IMR-90 (cell line): ENCODE data around the gene USP12. TPM values are rescaled to one million over a fixed set of nuclear protein-coding genes. Genes with fewer than 3 reads are reported as not detected.

ENCODE experiments used
- ATAC-seq: fragments of 200-7000 bp; cut with Tn5 transposase; 2 replicates; pipeline ENCODE4 v1.9.1; 2020; ENCODE audit warnings: low read depth, mild to moderate bottlenecking, moderate library complexity
- BruUV-seq: library from RNA; stranded (reverse); fragments of 400-500 nt; replicated peaks from 2 replicates; lab custom pipeline; 2021; lab: Mats Ljungman, UMichigan
- CTCF ChIA-PET: fragments of 300-600 bp; formaldehyde crosslinking; extraction: SDS; loops from one replicate; lab custom pipeline; 2021; ENCODE audit warnings: antibody characterized with exemption; lab: Yijun Ruan, JAX
- POLR2A ChIA-PET: fragments of 300-600 bp; sonication (Branson Sonifier 250); formaldehyde crosslinking; loops from one replicate; lab custom pipeline; 2022; ENCODE audit warnings: antibody characterized with exemption; ENCODE audit not compliant: unreplicated experiment; lab: Charles Lee
- DNase-seq: peaks from one replicate; pipeline ENCODE4 v3.0.0; 2013
- H2AFZ ChIP-seq: replicated peaks from 2 replicates; pipeline ENCODE3; 2013; ENCODE audit warnings: low read length, mild to moderate bottlenecking; ENCODE audit not compliant: poor library complexity
- H2AK5ac ChIP-seq: 2 replicates; pipeline ENCODE4 v1.6.1; 2013; ENCODE audit warnings: low read depth, low read length, inconsistent platforms
- H2AK9ac ChIP-seq: replicated peaks from 2 replicates; pipeline ENCODE3; 2013; ENCODE audit warnings: mild to moderate bottlenecking, low read depth, low read length, moderate library complexity; ENCODE audit not compliant: poor library complexity
- H2BK120ac ChIP-seq: 2 replicates; pipeline ENCODE4 v1.6.1; 2013; ENCODE audit warnings: low read depth, low read length, inconsistent platforms
- H2BK15ac ChIP-seq: 3 replicates; pipeline ENCODE4 v1.6.1; 2013; ENCODE audit warnings: low read depth, low read length, inconsistent platforms
- H2BK20ac ChIP-seq: 2 replicates; pipeline ENCODE4 v1.6.1; 2013; ENCODE audit warnings: low read depth, mild to moderate bottlenecking, inconsistent platforms, low read length, moderate library complexity
- H2BK5ac ChIP-seq: 2 replicates; pipeline ENCODE4 v1.6.1; 2013; ENCODE audit warnings: mild to moderate bottlenecking, low read depth, low read length, inconsistent platforms; ENCODE audit not compliant: poor library complexity, severe bottlenecking
- H3K14ac ChIP-seq: replicated peaks from 2 replicates; pipeline ENCODE4 v1.6.1; 2013; ENCODE audit warnings: low read depth, low read length, inconsistent platforms
- H3K18ac ChIP-seq: 2 replicates; pipeline ENCODE4 v1.6.1; 2013; ENCODE audit warnings: low read depth, low read length, control low read depth
- H3K23ac ChIP-seq: 2 replicates; pipeline ENCODE4 v1.6.1; 2013; ENCODE audit warnings: low read depth, low read length, inconsistent platforms
- H3K27ac ChIP-seq: 2 replicates; pipeline ENCODE4 v1.5.1; 2013; ENCODE audit warnings: mild to moderate bottlenecking, control low read depth, low read length; ENCODE audit not compliant: insufficient read depth
- H3K27me3 ChIP-seq: 2 replicates; pipeline ENCODE4 v1.6.1; 2013; ENCODE audit warnings: low read length; ENCODE audit not compliant: control insufficient read depth, insufficient read depth
- H3K36me3 ChIP-seq: 2 replicates; pipeline ENCODE4 v1.6.1; 2013; ENCODE audit warnings: low read length, mixed read lengths; ENCODE audit not compliant: control insufficient read depth, insufficient read depth
- H3K4ac ChIP-seq: 2 replicates; pipeline ENCODE4 v1.6.1; 2013; ENCODE audit warnings: low read depth, low read length, inconsistent platforms
- H3K4me1 ChIP-seq: 2 replicates; pipeline ENCODE4 v1.6.1; 2013; ENCODE audit warnings: low read length, mixed read lengths; ENCODE audit not compliant: control insufficient read depth, insufficient read depth
- H3K4me2 ChIP-seq: 2 replicates; pipeline ENCODE4 v1.6.1; 2013; ENCODE audit warnings: low read depth, mild to moderate bottlenecking, control low read depth, low read length, moderate library complexity
- H3K4me3 ChIP-seq: 2 replicates; pipeline ENCODE4 v1.5.1; 2013; ENCODE audit warnings: low read depth, mild to moderate bottlenecking, control low read depth, low read length, moderate library complexity; ENCODE audit not compliant: insufficient read depth
- H3K56ac ChIP-seq: 2 replicates; pipeline ENCODE4 v1.6.1; 2013; ENCODE audit warnings: low read length, inconsistent platforms; ENCODE audit not compliant: insufficient read depth; ENCODE audit errors: extremely low read depth
- H3K79me1 ChIP-seq, 2 experiments: 2 replicates each; pipeline ENCODE4 v1.6.1; 2013; ENCODE audit warnings: low read length in 2 of 2, inconsistent platforms in 1 of 2, low read depth in 1 of 2
- H3K9ac ChIP-seq: 2 replicates; pipeline ENCODE4 v1.6.1; 2013; ENCODE audit warnings: low read depth, low read length, control low read depth
- H3K9me1 ChIP-seq: 2 replicates; pipeline ENCODE4 v1.6.1; 2013; ENCODE audit warnings: low read length, inconsistent platforms; ENCODE audit not compliant: insufficient read depth
- H3K9me3 ChIP-seq: 2 replicates; pipeline ENCODE4 v1.6.1; 2013; ENCODE audit warnings: low read length; ENCODE audit not compliant: control insufficient read depth, insufficient read depth
- H4K20me1 ChIP-seq: 2 replicates; pipeline ENCODE4 v1.6.1; 2013; ENCODE audit warnings: low read length, inconsistent platforms; ENCODE audit not compliant: insufficient read depth
- H4K5ac ChIP-seq: 2 replicates; pipeline ENCODE4 v1.6.1; 2013; ENCODE audit warnings: mild to moderate bottlenecking, low read depth, low read length, control low read depth
- H4K8ac ChIP-seq, 2 experiments: 2 replicates each; pipeline ENCODE4 v1.6.1; 2013; ENCODE audit warnings: low read depth in 2 of 2, low read length in 2 of 2, control low read depth in 1 of 2, inconsistent platforms in 1 of 2
- H4K91ac ChIP-seq: 2 replicates; pipeline ENCODE4 v1.6.1; 2013; ENCODE audit warnings: low read depth, low read length, inconsistent platforms; ENCODE audit not compliant: insufficient read depth
- BHLHE40 ChIP-seq: fragments of 150-350 bp; IDR thresholded peaks from 2 replicates; pipeline ENCODE4 v1.6.1; 2016; ENCODE audit warnings: mild to moderate bottlenecking, low read depth, low read length
- CEBPB ChIP-seq: IDR thresholded peaks from 2 replicates; pipeline ENCODE4 v1.6.1; 2012; ENCODE audit warnings: low read depth, low read length, improper control_type of control experiment
- CHD1 ChIP-seq: IDR thresholded peaks from 2 replicates; pipeline ENCODE4 v1.6.1; 2012; ENCODE audit warnings: low read depth, low read length, improper control_type of control experiment
- FOS ChIP-seq: fragments of 150-350 bp; IDR thresholded peaks from 2 replicates; pipeline ENCODE4 v1.6.1; 2016; ENCODE audit warnings: low read depth, low read length
- MAZ ChIP-seq: IDR thresholded peaks from 2 replicates; pipeline ENCODE4 v1.6.1; 2012; ENCODE audit warnings: low read depth, mild to moderate bottlenecking, low read length, improper control_type of control experiment, moderate library complexity, borderline replicate concordance
- NFE2L2 ChIP-seq: fragments of 150-350 bp; IDR thresholded peaks from 2 replicates; pipeline ENCODE4 v1.6.1; 2016; ENCODE audit warnings: low read depth, mild to moderate bottlenecking, low read length
- POLR2A ChIP-seq: IDR thresholded peaks from 2 replicates; pipeline ENCODE4 v1.6.1; 2012; ENCODE audit warnings: mild to moderate bottlenecking, low read depth, low read length
- RAD21 ChIP-seq: IDR thresholded peaks from 2 replicates; pipeline ENCODE4 v1.6.1; 2012; ENCODE audit warnings: low read length, improper control_type of control experiment
- RCOR1 ChIP-seq: IDR thresholded peaks from 2 replicates; pipeline ENCODE4 v1.6.1; 2012; ENCODE audit warnings: mild to moderate bottlenecking, low read length, improper control_type of control experiment; ENCODE audit not compliant: insufficient replicate concordance
- SMC3 ChIP-seq: fragments of 150-350 bp; IDR thresholded peaks from 2 replicates; pipeline ENCODE4 v1.6.1; 2016; ENCODE audit warnings: low read depth, mild to moderate bottlenecking, antibody characterized with exemption, low read length, moderate library complexity
- WGBS, 2 experiments: methylation state at CpG; one replicate each; pipeline versions ENCODE4 v1.1.5 to v1.1.7; 2013; ENCODE audit warnings: missing lambda C conversion rate in 2 of 2; ENCODE audit not compliant: insufficient read length in 1 of 2; ENCODE audit errors: extremely low coverage in 2 of 2; 5-methylcytosine and 5-hydroxymethylcytosine counted together
- dilution Hi-C: fragments of 300-500 bp; cut with HindIII; formaldehyde crosslinking; loops from one replicate; pipeline ENCODE4 v1.14.3; 2018; ENCODE audit warnings: low sequenced_read_pairs; ENCODE audit not compliant: unreplicated experiment
- in situ Hi-C: fragments of 300-500 bp; cut with MboI; formaldehyde crosslinking; loops from 3 replicates; pipeline ENCODE4 v1.14.3; 2019; ENCODE audit warnings: low sequenced_read_pairs, inconsistent platforms, mixed read lengths
- intact Hi-C: fragments of 100-400 bp; cut with micrococcal nuclease; formaldehyde crosslinking; loops from 2 replicates; pipeline ENCODE4 v1.10.0; 2022
- polyA plus RNA-seq, 3 experiments: library from polyadenylated mRNA; depleted of rRNA; stranded (reverse); fragments of >200 nt; gene quantifications; 2 replicates each; pipeline ENCODE4 v1.2.3, GENCODE V29; 2012; ENCODE audit warnings: low replicate concordance in 1 of 3
- total RNA-seq: library from RNA; depleted of rRNA; stranded (reverse); fragments of >200 nt; gene quantifications from 2 replicates; pipeline ENCODE4 v1.2.3, GENCODE V29; 2012
- TF ChIP-seq, protein P1 (sequence below): fragments of 150-350 bp; IDR thresholded peaks from 2 replicates; pipeline ENCODE4 v1.6.1; 2017; ENCODE audit warnings: mild to moderate bottlenecking, antibody characterized with exemption, low read length, low read depth
- TF ChIP-seq, protein P2 (sequence below): fragments of 150-350 bp; IDR thresholded peaks from 2 replicates; pipeline ENCODE4 v1.6.1; 2016; ENCODE audit warnings: low read depth, mild to moderate bottlenecking, low read length, moderate library complexity, borderline replicate concordance
- TF ChIP-seq, protein P3 (sequence below): conservative IDR thresholded peaks from 2 replicates; pipeline ENCODE4 v1.5.1; 2012; ENCODE audit warnings: mild to moderate bottlenecking, low read depth, low read length, improper control_type of control experiment

Gene USP12
- total and polyA plus RNA-seq, 2 of the 4 experiments (the other 2 are of a cell fraction), result 11.8 to 16.5 TPM

DNA sequence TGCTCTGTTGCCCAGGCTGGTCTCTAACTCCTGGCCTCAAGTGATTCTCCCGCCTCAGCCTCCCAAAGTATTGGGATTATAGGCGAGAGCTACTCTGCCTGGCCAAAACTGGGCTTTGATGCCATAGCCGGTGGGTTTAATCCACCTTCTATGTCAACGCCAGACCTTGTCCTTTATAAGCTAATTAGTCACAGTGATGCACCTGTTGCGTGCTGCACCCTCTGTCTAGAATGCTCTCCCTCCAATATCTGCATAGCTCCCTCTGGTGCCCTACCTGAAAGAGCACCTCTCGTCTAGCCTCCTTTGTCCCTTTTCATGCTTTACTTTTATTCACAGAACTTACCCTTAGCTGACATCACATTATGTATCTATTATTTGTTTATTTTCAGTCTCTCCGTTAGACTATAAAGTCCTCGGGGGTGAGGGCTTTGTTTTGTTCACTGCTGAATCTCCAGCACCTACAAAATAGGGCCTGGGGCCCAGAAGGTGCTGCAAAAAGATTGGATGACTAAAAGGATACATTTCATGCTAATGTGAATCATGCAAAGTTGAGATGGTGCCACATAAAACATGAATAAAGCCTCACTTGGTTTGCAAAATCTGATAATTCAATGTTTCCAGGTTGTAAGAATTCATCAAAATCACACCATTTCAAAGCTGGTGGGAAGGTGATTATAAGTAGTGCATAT is 148.1 kb downstream of the USP12 start:
- Histone ChIP-seq H4K20me1 (peaks cover 13% of the 10 kb centered on the region), H2AK9ac (no peak overlapping the region), H3K27ac (peak overlapping the region; percentile 23; the same call in 1 of the 2 replicates), H3K4me3 (no peak overlapping the region), H3K23ac (no peak overlapping the region), H3K9me3 (no peaks in the 10 kb centered on the region), H3K9ac (no peak overlapping the region), H2BK20ac (peak overlapping the region; percentile 16; the same call in 1 of the 2 replicates), H3K18ac (0 out of 2 replicates have a peak overlapping the region, but pooled peaks have one; percentile 8), H3K14ac (no peak overlapping the region; the same call in 1 of the 2 replicates), H4K91ac (peak overlapping the region; percentile 45), H4K8ac (no peak overlapping the region), H3K36me3 (no peaks in the 10 kb centered on the region), H2BK15ac (no peak overlapping the region), H2BK5ac (no peak overlapping the region), H3K56ac (no peak overlapping the region; the same call in 1 of the 2 replicates), H3K27me3 (peaks cover 11% of the 10 kb centered on the region), H3K9me1 (peaks cover 9% of the 10 kb centered on the region; the same call in 1 of the 2 replicates), H3K4ac (peak overlapping the region; percentile 50; the same call in 1 of the 2 replicates), H3K4me1 (peaks cover 17% of the 10 kb centered on the region), H3K4me2 (no peak overlapping the region), H2BK120ac (no peak overlapping the region; the same call in 1 of the 2 replicates), H2AFZ (no peak overlapping the region), H2AK5ac (peak overlapping the region; percentile 63; the same call in 1 of the 2 replicates), H3K79me1 (no peaks in the 10 kb centered on the region), H4K5ac (no peak overlapping the region)
- WGBS, 2 experiments, result 70% methylated on average over 3 of the region's 8 CpGs; no CpG with 5 or more reads in 1 of the 2 experiments
- dilution Hi-C loops, result no loop called here
- peak; percentile 29 for DNase-seq
- POLR2A ChIA-PET, result no interaction called here
- TF ChIP-seq FOS, result no peak
- no peak for TF ChIP-seq BHLHE40
- no peak for TF ChIP-seq CHD1
- TF ChIP-seq, protein P1, sequence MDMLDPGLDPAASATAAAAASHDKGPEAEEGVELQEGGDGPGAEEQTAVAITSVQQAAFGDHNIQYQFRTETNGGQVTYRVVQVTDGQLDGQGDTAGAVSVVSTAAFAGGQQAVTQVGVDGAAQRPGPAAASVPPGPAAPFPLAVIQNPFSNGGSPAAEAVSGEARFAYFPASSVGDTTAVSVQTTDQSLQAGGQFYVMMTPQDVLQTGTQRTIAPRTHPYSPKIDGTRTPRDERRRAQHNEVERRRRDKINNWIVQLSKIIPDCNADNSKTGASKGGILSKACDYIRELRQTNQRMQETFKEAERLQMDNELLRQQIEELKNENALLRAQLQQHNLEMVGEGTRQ, result no peak
- TF ChIP-seq POLR2A, result no peak
- TF ChIP-seq, protein P2, sequence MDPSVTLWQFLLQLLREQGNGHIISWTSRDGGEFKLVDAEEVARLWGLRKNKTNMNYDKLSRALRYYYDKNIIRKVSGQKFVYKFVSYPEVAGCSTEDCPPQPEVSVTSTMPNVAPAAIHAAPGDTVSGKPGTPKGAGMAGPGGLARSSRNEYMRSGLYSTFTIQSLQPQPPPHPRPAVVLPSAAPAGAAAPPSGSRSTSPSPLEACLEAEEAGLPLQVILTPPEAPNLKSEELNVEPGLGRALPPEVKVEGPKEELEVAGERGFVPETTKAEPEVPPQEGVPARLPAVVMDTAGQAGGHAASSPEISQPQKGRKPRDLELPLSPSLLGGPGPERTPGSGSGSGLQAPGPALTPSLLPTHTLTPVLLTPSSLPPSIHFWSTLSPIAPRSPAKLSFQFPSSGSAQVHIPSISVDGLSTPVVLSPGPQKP, result no peak
- TF ChIP-seq, protein P3, sequence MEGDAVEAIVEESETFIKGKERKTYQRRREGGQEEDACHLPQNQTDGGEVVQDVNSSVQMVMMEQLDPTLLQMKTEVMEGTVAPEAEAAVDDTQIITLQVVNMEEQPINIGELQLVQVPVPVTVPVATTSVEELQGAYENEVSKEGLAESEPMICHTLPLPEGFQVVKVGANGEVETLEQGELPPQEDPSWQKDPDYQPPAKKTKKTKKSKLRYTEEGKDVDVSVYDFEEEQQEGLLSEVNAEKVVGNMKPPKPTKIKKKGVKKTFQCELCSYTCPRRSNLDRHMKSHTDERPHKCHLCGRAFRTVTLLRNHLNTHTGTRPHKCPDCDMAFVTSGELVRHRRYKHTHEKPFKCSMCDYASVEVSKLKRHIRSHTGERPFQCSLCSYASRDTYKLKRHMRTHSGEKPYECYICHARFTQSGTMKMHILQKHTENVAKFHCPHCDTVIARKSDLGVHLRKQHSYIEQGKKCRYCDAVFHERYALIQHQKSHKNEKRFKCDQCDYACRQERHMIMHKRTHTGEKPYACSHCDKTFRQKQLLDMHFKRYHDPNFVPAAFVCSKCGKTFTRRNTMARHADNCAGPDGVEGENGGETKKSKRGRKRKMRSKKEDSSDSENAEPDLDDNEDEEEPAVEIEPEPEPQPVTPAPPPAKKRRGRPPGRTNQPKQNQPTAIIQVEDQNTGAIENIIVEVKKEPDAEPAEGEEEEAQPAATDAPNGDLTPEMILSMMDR, result no peak
- TF ChIP-seq CEBPB, result no peak
- no peak for TF ChIP-seq SMC3
- no peak for TF ChIP-seq MAZ
- no peak for TF ChIP-seq NFE2L2
- TF ChIP-seq RAD21, result no peak
- no peak for TF ChIP-seq RCOR1
- no TSS peak for BruUV-seq
- intact Hi-C loops, result loop anchor here (2.0 kb wide), 1 partner anchor 13 kb away; no protein-coding TSS in a partner anchor
- in situ Hi-C loops, result no loop called here
- CTCF ChIA-PET, result interaction anchor here (0.6 kb wide), 1 partner anchor 15 kb away, joined by 7 read pairs; no protein-coding TSS in a partner anchor
- ATAC-seq, result no peak
